B cell (primary cell): ENCODE data around the gene SLC24A3. TPM values are rescaled to one million over a fixed set of nuclear protein-coding genes. Genes with fewer than 3 reads are reported as not detected.

ENCODE experiments used
- ATAC-seq: fragments of 200-7000 bp; cut with Tn5 transposase; one replicate; pipeline ENCODE4 v1.10.0; 2021; ENCODE audit warnings: low read depth, mild to moderate bottlenecking, moderate number of reproducible peaks, moderate library complexity
- CTCF ChIA-PET: fragments of 350-600 bp; sonication (Branson Sonifier 250); formaldehyde crosslinking; loops from one replicate; lab custom pipeline; 2021; ENCODE audit warnings: antibody characterized with exemption, inconsistent platforms; lab: Charles Lee
- POLR2A ChIA-PET: fragments of 350-600 bp; sonication (Branson Sonifier 250); formaldehyde crosslinking; loops from one replicate; lab custom pipeline; 2021; ENCODE audit warnings: antibody characterized with exemption; lab: Charles Lee
- DNase-seq: peaks from one replicate; pipeline ENCODE4 v3.0.0; 2013
- H2AFZ ChIP-seq: 2 replicates; pipeline ENCODE4 v1.6.1; 2012; ENCODE audit warnings: mild to moderate bottlenecking, low read depth, low read length; ENCODE audit not compliant: insufficient read depth, poor library complexity, severe bottlenecking
- H3K27ac ChIP-seq, 2 donors: 1 replicate in 1 of 2; 2 replicates in 1 of 2; pipeline ENCODE4 v1.5.1; 2012 to 2013; ENCODE audit warnings: low read length in 2 of 2, mild to moderate bottlenecking in 2 of 2, moderate library complexity in 1 of 2
- H3K27me3 ChIP-seq, 4 experiments: fragments of 200-600 bp in 1 of 4; sonication (generic) in 1 of 4; replicated peaks in 1 of 4; 1 replicate in 2 of 4; 2 replicates in 2 of 4; pipeline versions ENCODE4 v1.6.1 to v1.7.0; 2013 to 2016; ENCODE audit warnings: low read length in 3 of 4, mild to moderate bottlenecking in 2 of 4, mixed read lengths in 1 of 4, moderate library complexity in 1 of 4; ENCODE audit not compliant: insufficient read depth in 4 of 4, control insufficient read depth in 3 of 4; ENCODE audit errors: control extremely low read depth in 1 of 4
- H3K36me3 ChIP-seq, 2 experiments: replicated peaks in 1 of 2; 1 replicate in 1 of 2; 2 replicates in 1 of 2; pipeline versions ENCODE4 v1.6.1 to v1.7.1; 2013; ENCODE audit warnings: low read length in 1 of 2; ENCODE audit not compliant: insufficient read depth in 2 of 2, control insufficient read depth in 1 of 2; ENCODE audit errors: control extremely low read depth in 1 of 2, extremely low read depth in 1 of 2
- H3K4me1 ChIP-seq, 2 donors: fragments of 200-600 bp in 1 of 2; sonication (generic) in 1 of 2; 1 replicate in 1 of 2; 2 replicates in 1 of 2; pipeline versions ENCODE4 v1.5.1 to v1.6.1; 2013 to 2017; ENCODE audit warnings: low read length in 2 of 2; ENCODE audit not compliant: control insufficient read depth in 2 of 2, insufficient read depth in 2 of 2
- H3K4me2 ChIP-seq: replicated peaks from 2 replicates; pipeline ENCODE3; 2012; ENCODE audit warnings: mild to moderate bottlenecking, low read depth, low read length; ENCODE audit not compliant: poor library complexity, severe bottlenecking
- H3K4me3 ChIP-seq, 5 experiments: fragments of 200-600 bp in 1 of 5; sonication (generic) in 1 of 5; 1 replicate in 3 of 5; 2 replicates in 2 of 5; pipeline versions ENCODE4 v1.5.1 to v1.7.0; 2011 to 2016; ENCODE audit warnings: low read length in 4 of 5, mild to moderate bottlenecking in 4 of 5, low read depth in 2 of 5, control low read depth in 1 of 5, moderate library complexity in 1 of 5; ENCODE audit not compliant: insufficient read depth in 1 of 5; ENCODE audit errors: control extremely low read depth in 1 of 5, extremely low read depth in 1 of 5
- H3K79me2 ChIP-seq: fragments of 200-600 bp; sonication (generic); one replicate; pipeline ENCODE4 v1.6.0; 2016; ENCODE audit warnings: low read length; ENCODE audit not compliant: control insufficient read depth, insufficient read depth
- H3K9ac ChIP-seq: fragments of 200-600 bp; sonication (generic); 2 replicates; pipeline ENCODE4 v1.6.1; 2017; ENCODE audit warnings: mild to moderate bottlenecking, low read length, moderate library complexity
- H3K9me3 ChIP-seq, 3 donors: one replicate each; pipeline versions ENCODE4 v1.6.1 to v1.7.1; 2013; ENCODE audit warnings: low read length in 2 of 3; ENCODE audit not compliant: control insufficient read depth in 2 of 3, insufficient read depth in 1 of 3; ENCODE audit errors: control extremely low read depth in 1 of 3
- H4K20me1 ChIP-seq: 2 replicates; pipeline ENCODE4 v1.6.0; 2012; ENCODE audit warnings: mild to moderate bottlenecking, low read length; ENCODE audit not compliant: insufficient read depth, control insufficient read depth, poor library complexity, severe bottlenecking
- H3K27ac Mint-ChIP-seq: one replicate; pipeline ENCODE4 v1.8.0; 2021; ENCODE audit warnings: mixed read lengths
- H3K27me3 Mint-ChIP-seq: one replicate; pipeline ENCODE4 v1.8.0; 2021; ENCODE audit warnings: mixed read lengths
- H3K4me1 Mint-ChIP-seq: one replicate; pipeline ENCODE4 v1.8.0; 2021; ENCODE audit warnings: mixed read lengths
- H3K4me3 Mint-ChIP-seq: one replicate; pipeline ENCODE4 v1.8.0; 2021; ENCODE audit warnings: mixed read lengths
- H3K9me3 Mint-ChIP-seq: one replicate; pipeline ENCODE4 v1.8.0; 2022; ENCODE audit warnings: mixed read lengths; ENCODE audit not compliant: insufficient read depth
- CTCF ChIP-seq: fragments of 200-600 bp; IDR thresholded peaks from one replicate; pipeline ENCODE4 v1.8.0; 2022; ENCODE audit warnings: antibody characterized with exemption, mild to moderate bottlenecking
- EZH2 ChIP-seq: IDR thresholded peaks from 2 replicates; pipeline ENCODE4 v1.6.1; 2012; ENCODE audit warnings: borderline replicate concordance, low read depth, mild to moderate bottlenecking, moderate library complexity, low read length; ENCODE audit not compliant: insufficient read depth, poor library complexity, severe bottlenecking
- WGBS: methylation state at CpG from one replicate; pipeline ENCODE4 v1.1.5; 2013; ENCODE audit warnings: missing lambda C conversion rate; ENCODE audit not compliant: insufficient coverage; 5-methylcytosine and 5-hydroxymethylcytosine counted together
- intact Hi-C: fragments of 100-400 bp; cut with micrococcal nuclease; formaldehyde crosslinking; loops from one replicate; pipeline ENCODE4 v1.10.0; 2022
- polyA plus RNA-seq: library from polyadenylated mRNA; depleted of rRNA; stranded (reverse); fragments of >200 nt; gene quantifications from 2 replicates; pipeline ENCODE4 v1.2.3, GENCODE V29; 2012
- total RNA-seq, 2 donors: library from RNA; stranded (reverse); fragments of 120-200 nt in 1 of 2; gene quantifications; 1 replicate in 1 of 2; 2 replicates in 1 of 2; pipeline versions ENCODE4 v1.2.3 to v1.2.4, GENCODE V29; 2013 to 2022

SLC24A3 gene
- total and polyA plus RNA-seq, 2 donors (not counting 1 experiment from before 2014, with no cell fraction given): not detected

GRCh38 chr20:19330731-19331130, 118.3 kb downstream of the SLC24A3 start:
- CTCF ChIA-PET: no interaction called here
- Histone ChIP-seq H3K79me2 (no peaks in the 10 kb centered on the region), H3K27me3 (peaks cover 0 to 2% (median 0%) of the 10 kb centered on the region in 4 experiments), H3K9ac (no peak overlapping the region), H3K27ac (no peak overlapping the region), H4K20me1 (no peaks in the 10 kb centered on the region), H2AFZ (no peak overlapping the region), H3K36me3 (no peaks in the 10 kb centered on the region), H3K4me2 (no peak overlapping the region), H3K4me3 (no peak overlapping the region), H3K4me1 (no peaks in the 10 kb centered on the region), H3K9me3 (no peaks in the 10 kb centered on the region)
- H3K27ac Mint-ChIP-seq: no peak overlapping the region
- no CpG with 5 or more reads among the region's 1 CpG for WGBS
- peaks cover 3% of the 10 kb centered on the region for H3K4me1 Mint-ChIP-seq
- peaks cover 37% of the 10 kb centered on the region for H3K27me3 Mint-ChIP-seq
- no peaks in the 10 kb centered on the region for H3K9me3 Mint-ChIP-seq
- intact Hi-C loops: no loop called here
- H3K4me3 Mint-ChIP-seq: no peak overlapping the region
- no peak for TF ChIP-seq CTCF
- no peak for TF ChIP-seq EZH2
- no peak for ATAC-seq
- DNase-seq: no peak
- POLR2A ChIA-PET: no interaction called here

GRCh38 chr20:19333563-19333962, 121.1 kb downstream of the SLC24A3 start:
- ChIA-PET POLR2A (no interaction called here), CTCF (no interaction called here)
- no peak for DNase-seq
- no peak overlapping the region for H2AFZ ChIP-seq
- H3K27me3 ChIP-seq: no peaks in the 10 kb centered on the region
- no peak overlapping the region for H3K4me3 ChIP-seq
- H3K36me3 ChIP-seq: no peaks in the 10 kb centered on the region
- no peaks in the 10 kb centered on the region for H3K9me3 Mint-ChIP-seq
- no peaks in the 10 kb centered on the region for H3K79me2 ChIP-seq
- no peak overlapping the region for H3K4me3 Mint-ChIP-seq
- H3K4me1 ChIP-seq: no peaks in the 10 kb centered on the region
- no peaks in the 10 kb centered on the region for H4K20me1 ChIP-seq
- peaks cover 32% of the 10 kb centered on the region for H3K27me3 Mint-ChIP-seq
- H3K4me1 Mint-ChIP-seq: no peaks in the 10 kb centered on the region
- intact Hi-C loops: no loop called here
- H3K9me3 ChIP-seq: no peaks in the 10 kb centered on the region
- TF ChIP-seq CTCF (no peak), EZH2 (no peak)
- no peak overlapping the region for H3K4me2 ChIP-seq
- H3K27ac ChIP-seq: no peak overlapping the region
- WGBS: 98% methylated on average over 4 of the region's 4 CpGs
- no peak for ATAC-seq
- H3K9ac ChIP-seq: no peak overlapping the region
- H3K27ac Mint-ChIP-seq: no peak overlapping the region
